Kidney (tissue), 14 donors: ENCODE measurements around the gene HDAC9. TPM values are rescaled to one million over a fixed set of nuclear protein-coding genes. Genes with fewer than 3 reads are reported as not detected.

Source experiments
- DNase-seq, 5 donors: peaks; one replicate each; pipeline ENCODE4 v3.0.0-alpha.2; 2013 to 2020
- FAIRE-seq: peaks from 2 replicates; lab custom pipeline; 2012; peaks lifted over from hg19 to GRCh38; lab: Jason Lieb, UNC
- H3K27ac ChIP-seq, 2 donors: one replicate each; pipeline ENCODE4 v1.7.0; 2013; ENCODE audit warnings: low read depth in 2 of 2, low read length in 2 of 2, inconsistent platforms in 1 of 2
- H3K27me3 ChIP-seq: one replicate; pipeline ENCODE4 v1.7.1; 2013; ENCODE audit warnings: low read length, inconsistent platforms; ENCODE audit not compliant: control insufficient read depth, insufficient read depth
- H3K36me3 ChIP-seq, 3 donors: one replicate each; pipeline versions ENCODE4 v1.7.0 to v1.7.1; 2013; ENCODE audit warnings: low read length in 3 of 3, control low read depth in 1 of 3, inconsistent platforms in 1 of 3; ENCODE audit not compliant: insufficient read depth in 3 of 3, control insufficient read depth in 2 of 3
- H3K4me1 ChIP-seq, 3 donors: one replicate each; pipeline versions ENCODE4 v1.7.0 to v1.7.1; 2013; ENCODE audit warnings: low read length in 3 of 3, inconsistent platforms in 1 of 3, low read depth in 1 of 3; ENCODE audit not compliant: control insufficient read depth in 2 of 3, insufficient read depth in 2 of 3
- H3K4me3 ChIP-seq, 3 donors: one replicate each; pipeline versions ENCODE4 v1.7.0 to v1.8.1; 2013; ENCODE audit warnings: low read length in 3 of 3, control low read depth in 1 of 3, inconsistent platforms in 1 of 3
- H3K9ac ChIP-seq, 3 donors: one replicate each; pipeline versions ENCODE4 v1.7.0 to v1.7.1; 2013; ENCODE audit warnings: low read length in 3 of 3, control low read depth in 1 of 3, inconsistent platforms in 1 of 3
- H3K9me3 ChIP-seq, 3 donors: one replicate each; pipeline versions ENCODE4 v1.7.0 to v1.7.1; 2013; ENCODE audit warnings: low read length in 3 of 3, control low read depth in 1 of 3, inconsistent platforms in 1 of 3; ENCODE audit not compliant: control insufficient read depth in 2 of 3, insufficient read depth in 1 of 3
- CTCF ChIP-seq: IDR thresholded peaks from 3 replicates; pipeline ENCODE4 v1.5.1; 2012; ENCODE audit warnings: mild to moderate bottlenecking, moderate library complexity, borderline replicate concordance; ENCODE audit not compliant: insufficient read depth; ENCODE audit errors: extremely low read depth
- intact Hi-C: fragments of 100-400 bp; cut with DNase I; formaldehyde crosslinking; loops from one replicate; pipeline ENCODE4 v1.11.1; 2022
- polyA plus RNA-seq: library from polyadenylated mRNA; stranded (reverse); fragments of 350-450 nt; fragmentation: Illumina TruSeq; extraction: RNeasy Lipid Tissue Mini Kit (QIAGEN cat#74804); gene quantifications from one replicate; pipeline ENCODE4 v1.2.3, GENCODE V29; 2014; ENCODE audit warnings: low read depth, low replicate concordance; ENCODE audit not compliant: insufficient read depth
- total RNA-seq: library from RNA; stranded (reverse); fragmentation: NEBNext Ultra II Directional; extraction: Animal tissue kit (Norgen Biotek cat#: 25700); gene quantifications from one replicate; pipeline ENCODE4 v1.2.1, GENCODE V29; 2021
- donor health status: control.
- donor health status: control.
- donor health status: control.
- donor health status: control.
- donor health status: control.
- donor health status: DM: yes; HTN: yes; CAD: no.
- donor health status: Normal renal cell carcinoma (clear cell type).

The HDAC9 gene
- total and polyA plus RNA-seq, 2 donors from 2014 or later: 2.1 to 22.1 TPM

GRCh38 chr7:18890134-18890533 lies 394.6 kb downstream of the HDAC9 start:
- intact Hi-C loops: no loop called here
- Histone ChIP-seq H3K27me3 (no peaks in the 10 kb centered on the region), H3K9me3 (no peaks in the 10 kb centered on the region), H3K9ac (no peak overlapping the region), H3K4me3 (no peak overlapping the region), H3K36me3 (no peaks in the 10 kb centered on the region), H3K27ac (no peak overlapping the region), H3K4me1 (no peaks in the 10 kb centered on the region)
- DNase-seq: no peak
- no peak for TF ChIP-seq CTCF
- FAIRE-seq: no peak

GRCh38 chr7:18890885-18891621 lies 395.5 kb downstream of the HDAC9 start:
- intact Hi-C loops: no loop called here
- no peaks in the 10 kb centered on the region for H3K9me3 ChIP-seq
- no peaks in the 10 kb centered on the region for H3K36me3 ChIP-seq
- H3K4me1 ChIP-seq: no peaks in the 10 kb centered on the region
- FAIRE-seq (no peak), DNase-seq (peak in 2 of 5 donors; percentile 34 to 61)
- H3K27me3 ChIP-seq: no peaks in the 10 kb centered on the region
- TF ChIP-seq CTCF: no peak
- no peak overlapping the region for H3K27ac ChIP-seq
- H3K9ac ChIP-seq: no peak overlapping the region
- H3K4me3 ChIP-seq: no peak overlapping the region

GRCh38 chr7:18893156-18893555 lies 397.6 kb downstream of the HDAC9 start:
- TF ChIP-seq CTCF: no peak
- H3K27ac ChIP-seq: no peak overlapping the region
- intact Hi-C loops: no loop called here
- H3K4me3 ChIP-seq: no peak overlapping the region
- no peak overlapping the region for H3K9ac ChIP-seq
- no peak for DNase-seq
- H3K9me3 ChIP-seq: no peaks in the 10 kb centered on the region
- no peaks in the 10 kb centered on the region for H3K36me3 ChIP-seq
- FAIRE-seq: no peak
- no peaks in the 10 kb centered on the region for H3K27me3 ChIP-seq
- no peaks in the 10 kb centered on the region for H3K4me1 ChIP-seq

- intact Hi-C loops: no loop called here
- no peaks in the 10 kb centered on the region for H3K9me3 ChIP-seq
- no peak for FAIRE-seq
Observed at GRCh38 chr7:18894155-18894554, 398.6 kb downstream of the HDAC9 start.

More at GRCh38 chr7:18894155-18894554, 398.6 kb downstream of the HDAC9 start:
- Histone ChIP-seq H3K9ac (no peak overlapping the region), H3K4me1 (no peaks in the 10 kb centered on the region), H3K36me3 (no peaks in the 10 kb centered on the region), H3K27ac (no peak overlapping the region), H3K27me3 (no peaks in the 10 kb centered on the region), H3K4me3 (no peak overlapping the region)
- TF ChIP-seq CTCF: no peak
- peak in 1 of 5 donors; percentile 2 for DNase-seq
